H1 (cell line): ENCODE data around the gene CEP41. TPM values are rescaled to one million over a fixed set of nuclear protein-coding genes. Genes with fewer than 3 reads are reported as not detected.

Source experiments
- CHD2 ChIP-seq: IDR thresholded peaks from 2 replicates; pipeline ENCODE4 v1.6.1; 2012; ENCODE audit warnings: low read length, improper control_type of control experiment
- CHD7 ChIP-seq: fragments of 300-600 bp; sonication (generic); IDR thresholded peaks from 2 replicates; pipeline ENCODE4 v1.7.1; 2012; ENCODE audit warnings: low read length, moderate library complexity, mild to moderate bottlenecking, inconsistent platforms; ENCODE audit not compliant: insufficient replicate concordance
- HDAC6 ChIP-seq: IDR thresholded peaks from one replicate; pipeline ENCODE4 v1.7.1; 2012; ENCODE audit warnings: low read depth, mild to moderate bottlenecking, inconsistent platforms, low read length, moderate library complexity
- POU5F1 ChIP-seq: IDR thresholded peaks from 2 replicates; pipeline ENCODE4 v1.6.1; 2011; ENCODE audit warnings: low read depth, mild to moderate bottlenecking, low read length, moderate library complexity
- RBBP5 ChIP-seq: IDR thresholded peaks from 2 replicates; pipeline ENCODE4 v1.7.1; 2012; ENCODE audit warnings: low read depth, mild to moderate bottlenecking, inconsistent platforms, low read length, moderate library complexity, borderline replicate concordance
- SIN3A ChIP-seq, 2 experiments: IDR thresholded peaks in 1 of 2; conservative IDR thresholded peaks in 1 of 2; 2 replicates each; pipeline ENCODE4 v1.6.1; 2011 to 2012; ENCODE audit warnings: low read length in 2 of 2, improper control_type of control experiment in 1 of 2, low read depth in 1 of 2, mild to moderate bottlenecking in 1 of 2
- polyA plus RNA-seq, 7 experiments: library from polyadenylated mRNA; depleted of rRNA in 3 of 7; stranded (reverse) in 5 of 7; unstranded in 2 of 7; fragments of >200 nt in 5 of 7; fragments of 200-250 nt in 2 of 7; gene quantifications; 1 replicate in 5 of 7; 2 replicates in 1 of 7; 4 replicates in 1 of 7; pipeline versions ENCODE4 v1.2.1 to v1.2.3, GENCODE V29; 2011 to 2013; ENCODE audit warnings: missing spikeins in 2 of 7, mixed read lengths in 2 of 7
- total RNA-seq: library from RNA; stranded (reverse); fragmentation: NEBNext Ultra II Directional; extraction: Animal tissue kit (Norgen Biotek cat#: 25700); gene quantifications from 2 replicates; pipeline ENCODE4 v1.2.1, GENCODE V29; 2021

The CEP41 gene
- total and polyA plus RNA-seq, 2 of the 8 experiments (the other 6 are each of a cell fraction or from before 2014, with no cell fraction given): 9.3 to 12.8 TPM

GRCh38 chr7:130461272-130461671 is 20.5 kb upstream of the CEP41 start (continued):
- no peak for TF ChIP-seq CHD7
- TF ChIP-seq POU5F1: no peak
- no peak for TF ChIP-seq SIN3A (conservative IDR thresholded peaks at IDR 0.05 in 1 of 2, IDR thresholded peaks at IDR 0.05 in 1 of 2; ENCODE audit: low read depth in 1 of 2, low read length in 2 of 2)
- no peak for TF ChIP-seq RBBP5
- no peak for TF ChIP-seq HDAC6
- no peak for TF ChIP-seq CHD2
